ENCODE measurements around the gene ZNF341. TPM values are rescaled to one million over a fixed set of nuclear protein-coding genes. Genes with fewer than 3 reads are reported as not detected.

The ZNF341 gene
- polyA plus RNA-seq, 1 donor from 2014 or later = 1.2 TPM

- Histone ChIP-seq H3K9me2 (ENCODE audit: insufficient read depth, low read length) (no peaks in the 10 kb centered on the region), H3F3A (ENCODE audit: insufficient read depth, low read length, poor library complexity, severe bottlenecking) (no peaks in the 10 kb centered on the region), H2AFZ (ENCODE audit: low read depth, low read length) (no peak overlapping the region), H3K9ac (ENCODE audit: low read length) (no peak overlapping the region), H3K4me3 (ENCODE audit: low read length) (no peak overlapping the region), H3K36me3 (ENCODE audit: insufficient read depth, low read length) (no peaks in the 10 kb centered on the region), H3K27me3 (ENCODE audit: insufficient read depth, low read depth, low read length) (no peaks in the 10 kb centered on the region), H3K9me3 (ENCODE audit: low read length) (no peaks in the 10 kb centered on the region), H3K27ac (ENCODE audit: low read length) (no peak overlapping the region), H3K4me2 (ENCODE audit: low read length) (no peak overlapping the region), H3K79me2 (replicated peaks; ENCODE audit: insufficient read depth, low read length) (peaks cover 15% of the 10 kb centered on the region), H4K20me1 (ENCODE audit: insufficient read depth) (no peaks in the 10 kb centered on the region)
- TF ChIP-seq EP300 (conservative IDR thresholded peaks at IDR 0.05; ENCODE audit: poor library complexity, severe bottlenecking) (no peak), REST (IDR thresholded peaks at IDR 0.05; ENCODE audit: borderline replicate concordance) (no peak), SMC3 (conservative IDR thresholded peaks at IDR 0.05; ENCODE audit: poor library complexity) (no peak), RAD21 (conservative IDR thresholded peaks at IDR 0.05) (no peak), MXI1 (conservative IDR thresholded peaks at IDR 0.05; ENCODE audit: poor library complexity, severe bottlenecking) (no peak), EZH2 (IDR thresholded peaks at IDR 0.05; ENCODE audit: borderline replicate concordance, insufficient read depth, low read length, poor library complexity, severe bottlenecking) (no peak), CTCF (IDR thresholded peaks at IDR 0.05; ENCODE audit: poor library complexity, severe bottlenecking) (no peak), POLR2AphosphoS5 (IDR thresholded peaks at IDR 0.05) (no peak), TAF1 (IDR thresholded peaks at IDR 0.05; ENCODE audit: low read depth) (no peak)
Observed at GRCh38 chr20:33839591-33839990, 107.8 kb downstream of the ZNF341 start.

GRCh38 chr20:33840160-33840559 lies 108.4 kb downstream of the ZNF341 start:
- TF ChIP-seq EP300 (conservative IDR thresholded peaks at IDR 0.05; ENCODE audit: poor library complexity, severe bottlenecking) (no peak), EZH2 (IDR thresholded peaks at IDR 0.05; ENCODE audit: borderline replicate concordance, insufficient read depth, low read length, poor library complexity, severe bottlenecking) (no peak), RAD21 (conservative IDR thresholded peaks at IDR 0.05) (no peak), POLR2AphosphoS5 (IDR thresholded peaks at IDR 0.05) (no peak), CTCF (IDR thresholded peaks at IDR 0.05; ENCODE audit: poor library complexity, severe bottlenecking) (no peak)
- Histone ChIP-seq H3K9me2 (ENCODE audit: insufficient read depth, low read length) (no peaks in the 10 kb centered on the region), H3F3A (ENCODE audit: insufficient read depth, low read length, poor library complexity, severe bottlenecking) (no peaks in the 10 kb centered on the region), H3K36me3 (ENCODE audit: insufficient read depth, low read length) (no peaks in the 10 kb centered on the region), H2AFZ (ENCODE audit: low read depth, low read length) (no peak overlapping the region), H3K4me3 (ENCODE audit: low read length) (no peak overlapping the region), H3K79me2 (replicated peaks; ENCODE audit: insufficient read depth, low read length) (peaks cover 15% of the 10 kb centered on the region), H4K20me1 (ENCODE audit: insufficient read depth) (no peaks in the 10 kb centered on the region), H3K27ac (ENCODE audit: low read length) (no peak overlapping the region), H3K9ac (ENCODE audit: low read length) (no peak overlapping the region), H3K4me2 (ENCODE audit: low read length) (no peak overlapping the region), H3K9me3 (ENCODE audit: low read length) (no peaks in the 10 kb centered on the region), H3K27me3 (ENCODE audit: insufficient read depth, low read depth, low read length) (no peaks in the 10 kb centered on the region)

All from neural cell (in vitro differentiated cells).